GM12878 (cell line): ENCODE data around the gene MAL. TPM values are rescaled to one million over a fixed set of nuclear protein-coding genes. Genes with fewer than 3 reads are reported as not detected.
A peak's percentile ranks its signal among the peaks of the same experiment; 100 is the strongest.

ENCODE experiments used
- ATAC-seq: fragments of 200-7000 bp; cut with Tn5 transposase; 3 replicates; pipeline ENCODE4 v1.9.1; 2020; ENCODE audit warnings: mild to moderate bottlenecking, moderate library complexity
- BruUV-seq: library from RNA; stranded (reverse); fragments of 400-500 nt; replicated peaks from 2 replicates; lab custom pipeline; 2021; lab: Mats Ljungman, UMichigan
- CTCF ChIA-PET: fragments of 300-600 bp; sonication (Branson Sonifier 250); formaldehyde crosslinking; extraction: SDS; loops from one replicate; lab custom pipeline; 2021; ENCODE audit warnings: inconsistent platforms; lab: Yijun Ruan, JAX
- POLR2A ChIA-PET: fragments of 350-600 bp; formaldehyde crosslinking; extraction: SDS; loops from one replicate; lab custom pipeline; 2021; ENCODE audit warnings: inconsistent platforms; lab: Charles Lee
- RAD21 ChIA-PET: fragments of 300-600 bp; sonication (Branson Sonifier 250); formaldehyde crosslinking; loops from one replicate; lab custom pipeline; 2023; ENCODE audit warnings: antibody characterized with exemption; ENCODE audit not compliant: unreplicated experiment; lab: Charles Lee
- SMC1A ChIA-PET: fragments of 300-600 bp; sonication (Branson Sonifier 250); formaldehyde crosslinking; loops from one replicate; lab custom pipeline; 2023; ENCODE audit not compliant: unreplicated experiment, uncharacterized antibody; lab: Charles Lee
- DNase-seq: peaks from one replicate; pipeline ENCODE4 v3.0.0-alpha.2; 2011; ENCODE audit warnings: low read depth, low spot score
- FAIRE-seq: peaks from 3 replicates; lab custom pipeline; 2011; peaks lifted over from hg19 to GRCh38; lab: Jason Lieb, UNC
- H2AFZ ChIP-seq: 2 replicates; pipeline ENCODE4 v1.6.0; 2011; ENCODE audit warnings: low read depth, low read length, control low read depth; ENCODE audit not compliant: control insufficient read depth
- H3K27ac ChIP-seq: 2 replicates; pipeline ENCODE4 v1.5.1; 2011; ENCODE audit warnings: control low read depth; ENCODE audit not compliant: control insufficient read depth, insufficient read depth
- H3K27me3 ChIP-seq, 2 experiments: replicated peaks in 1 of 2; 2 replicates each; pipeline versions ENCODE4 v1.6.0 to v1.6.1; 2011; ENCODE audit warnings: low read length in 1 of 2; ENCODE audit not compliant: control insufficient read depth in 2 of 2, insufficient read depth in 2 of 2
- H3K36me3 ChIP-seq, 2 experiments: 2 replicates each; pipeline ENCODE4 v1.5.1; 2011; ENCODE audit warnings: low read length in 1 of 2; ENCODE audit not compliant: control insufficient read depth in 2 of 2, insufficient read depth in 2 of 2
- H3K4me1 ChIP-seq: 2 replicates; pipeline ENCODE4 v1.6.1; 2011; ENCODE audit warnings: mild to moderate bottlenecking, low read length, moderate library complexity, mixed read lengths; ENCODE audit not compliant: control insufficient read depth, insufficient read depth
- H3K4me2 ChIP-seq: 2 replicates; pipeline ENCODE4 v1.6.0; 2011; ENCODE audit warnings: control low read depth; ENCODE audit not compliant: control insufficient read depth, insufficient read depth
- H3K4me3 ChIP-seq: fragments of 200-600 bp; sonication (generic); 2 replicates; pipeline ENCODE4 v1.5.1; 2016
- H3K79me2 ChIP-seq: 2 replicates; pipeline ENCODE4 v1.6.0; 2011; ENCODE audit warnings: low read length; ENCODE audit not compliant: control insufficient read depth, insufficient read depth
- H3K9ac ChIP-seq: 2 replicates; pipeline ENCODE4 v1.8.0; 2011; ENCODE audit warnings: low read length, control low read depth, mixed read lengths; ENCODE audit not compliant: control insufficient read depth, insufficient read depth
- H3K9me3 ChIP-seq: replicated peaks from 3 replicates; pipeline ENCODE4 v1.5.1; 2011; ENCODE audit warnings: mild to moderate bottlenecking, low read length; ENCODE audit not compliant: control insufficient read depth, insufficient read depth
- H4K20me1 ChIP-seq: 2 replicates; pipeline ENCODE4 v1.6.0; 2011; ENCODE audit not compliant: control insufficient read depth, insufficient read depth
- BACH1 ChIP-seq: fragments of 450-650 bp; IDR thresholded peaks from 2 replicates; pipeline ENCODE4 v1.6.1; 2017; ENCODE audit warnings: mild to moderate bottlenecking, borderline replicate concordance
- BHLHE40 ChIP-seq, 2 experiments: fragments of 450-650 bp in 1 of 2; IDR thresholded peaks; 2 replicates each; pipeline ENCODE4 v1.6.1; 2011 to 2017; ENCODE audit warnings: low read depth in 2 of 2, borderline replicate concordance in 1 of 2, improper control_type of control experiment in 1 of 2, low read length in 1 of 2, mild to moderate bottlenecking in 1 of 2
- EP300 ChIP-seq, 2 experiments: fragments of 150-350 bp in 1 of 2; IDR thresholded peaks; 2 replicates each; pipeline ENCODE4 v1.6.1; 2011 to 2012; ENCODE audit warnings: low read depth in 2 of 2, low read length in 2 of 2, borderline replicate concordance in 1 of 2, improper control_type of control experiment in 1 of 2, inconsistent platforms in 1 of 2; ENCODE audit not compliant: control insufficient read depth in 1 of 2
- FOXK2 ChIP-seq: fragments of 450-650 bp; IDR thresholded peaks from 2 replicates; pipeline ENCODE4 v1.6.1; 2017; ENCODE audit warnings: mild to moderate bottlenecking, moderate library complexity
- HDGF ChIP-seq: fragments of 450-650 bp; IDR thresholded peaks from 2 replicates; pipeline ENCODE4 v1.6.1; 2016; ENCODE audit warnings: antibody characterized with exemption
- MTA3 ChIP-seq: IDR thresholded peaks from 2 replicates; pipeline ENCODE4 v1.6.1; 2012; ENCODE audit warnings: low read length, inconsistent platforms, borderline replicate concordance
- NR2F1 ChIP-seq: fragments of 450-650 bp; conservative IDR thresholded peaks from 2 replicates; pipeline ENCODE4 v1.6.1; 2017; ENCODE audit warnings: mild to moderate bottlenecking
- SMARCA5 ChIP-seq: fragments of 450-650 bp; IDR thresholded peaks from 2 replicates; pipeline ENCODE4 v1.6.1; 2017; ENCODE audit warnings: mild to moderate bottlenecking
- ZNF274 ChIP-seq: IDR thresholded peaks from one replicate; pipeline ENCODE4 v1.8.0; 2011; ENCODE audit not compliant: insufficient read length, insufficient read depth
- WGBS: methylation state at CpG from one replicate; pipeline ENCODE4 v1.1.6; 2016; ENCODE audit warnings: low lambda C conversion rate; ENCODE audit not compliant: insufficient replicate concordance, insufficient coverage; ENCODE audit errors: missing lambda C conversion rate; 5-methylcytosine and 5-hydroxymethylcytosine counted together
- in situ Hi-C: fragments of 300-500 bp; cut with MboI; formaldehyde crosslinking; loops from 9 replicates; pipeline ENCODE4 v1.14.3; 2018; ENCODE audit warnings: mixed read lengths
- intact Hi-C: fragments of 100-400 bp; cut with micrococcal nuclease; formaldehyde crosslinking; loops from one replicate; pipeline ENCODE4 v1.14.2; 2022; ENCODE audit not compliant: unreplicated experiment
- polyA plus RNA-seq, 11 experiments: library from polyadenylated mRNA; depleted of rRNA in 4 of 11; unstranded in 6 of 11; stranded (reverse) in 5 of 11; fragments of >200 nt; fragmentation: Nextera tagmentation in 4 of 11; fragmentation: Illumina TruSeq in 1 of 11; extraction: Ambion mirVana in 4 of 11; extraction: Trizol in 1 of 11; gene quantifications; 1 replicate in 1 of 11; 2 replicates in 10 of 11; pipeline versions ENCODE4 v1.2.1 to v1.2.3, GENCODE V29; 2011 to 2016; ENCODE audit warnings: inconsistent platforms in 2 of 11, missing spikeins in 2 of 11, low read depth in 1 of 11
- total RNA-seq, 4 experiments: library from RNA; depleted of rRNA in 3 of 4; stranded (reverse); fragments of >200 nt in 3 of 4; fragmentation: Illumina TruSeq in 1 of 4; extraction: Trizol in 1 of 4; gene quantifications; 2 replicates each; pipeline versions ENCODE4 v1.2.1 to v1.2.3, GENCODE V29; 2013 to 2021

Gene MAL
- total and polyA plus RNA-seq, 10 of the 15 experiments (the other 5 are each of a cell fraction or from before 2014, with no cell fraction given) = 1.3 to 4.5 (median 1.7) TPM

DNA sequence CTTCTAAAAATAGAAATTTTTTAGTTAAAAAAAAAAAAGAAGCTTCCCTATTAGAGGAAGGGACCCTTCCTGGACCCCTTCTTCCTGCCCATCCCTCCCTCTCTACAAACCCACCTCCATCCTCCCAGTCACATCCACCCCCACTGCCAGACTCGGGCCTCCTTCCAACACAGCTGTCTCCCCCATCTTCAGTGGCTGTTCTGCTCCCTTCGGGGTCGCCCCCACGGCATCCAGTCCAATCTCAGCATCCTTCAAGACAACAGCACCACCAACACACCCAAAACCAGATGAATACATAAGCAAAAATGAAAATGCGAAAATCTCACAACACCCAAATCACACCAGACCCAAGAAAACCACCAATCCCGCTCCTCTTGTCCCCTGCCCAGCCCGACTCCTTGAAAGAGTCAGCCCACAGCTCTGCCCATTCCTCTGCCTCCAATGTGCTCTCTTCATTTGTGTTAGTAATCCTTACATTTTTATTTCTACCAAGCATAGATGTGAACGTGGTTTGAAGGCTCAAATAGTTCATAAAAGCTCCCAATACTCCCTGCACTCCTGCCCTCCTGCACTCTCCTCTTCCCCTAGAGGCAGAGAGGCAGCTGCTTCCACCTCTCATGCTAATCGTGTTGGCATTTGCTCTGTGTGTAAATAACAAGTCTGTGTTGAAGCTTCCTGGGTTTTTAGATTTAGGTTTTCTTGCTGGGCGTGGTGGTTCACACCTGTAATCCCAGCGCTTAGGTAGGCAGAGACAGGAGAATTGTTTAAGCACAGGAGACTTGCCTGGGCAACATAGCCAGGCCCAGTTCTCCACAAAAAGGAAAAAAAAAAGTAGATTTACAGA is 37.0 kb downstream of the MAL start:
- H2AFZ ChIP-seq = peak overlapping the region; percentile 61
- intact Hi-C loops = no loop called here

More for the DNA sequence above, 37.0 kb downstream of the MAL start:
- 0 out of 2 replicates have a peak, but pooled peaks have one; percentile 52 for TF ChIP-seq SMARCA5
- peak; percentile 56 for TF ChIP-seq HDGF
- TF ChIP-seq EP300 (IDR thresholded peaks at IDR 0.05; ENCODE audit: borderline replicate concordance in 1 of 2, control insufficient read depth in 1 of 2, low read depth in 2 of 2, low read length in 2 of 2) = 0 out of 4 replicates have a peak, but pooled peaks of 1 of the 2 experiments have one; percentile 9
- TF ChIP-seq MTA3 = 0 out of 2 replicates have a peak, but pooled peaks have one; percentile 20
- no peak for TF ChIP-seq FOXK2
- no peak for TF ChIP-seq ZNF274
- TF ChIP-seq NR2F1 = no peak
- no peak for TF ChIP-seq BACH1
- no peak for TF ChIP-seq BHLHE40 (IDR thresholded peaks at IDR 0.05; ENCODE audit: borderline replicate concordance in 1 of 2, low read depth in 2 of 2, low read length in 1 of 2)
- in situ Hi-C loops = no loop called here
- peak; percentile 13 for FAIRE-seq
- ATAC-seq = peak; percentile 59
- H3K36me3 ChIP-seq = no peaks in the 10 kb centered on the region
- 50% methylated on average over 11 of the region's 11 CpGs for WGBS
- CTCF ChIA-PET = interaction anchor here (0.9 to 9.1 kb wide), 11 partner anchors 9 to 144 kb away, joined by 3 to 154 read pairs (median 6); no protein-coding TSS in a partner anchor
- RAD21 ChIA-PET = interaction anchor here (1.2 to 3.1 kb wide), 8 partner anchors 8 to 39 kb away, joined by 5 to 40 read pairs (median 6); no protein-coding TSS in a partner anchor
- TSS peak; percentile 71 for BruUV-seq
- H3K4me1 ChIP-seq = peaks cover 27% of the 10 kb centered on the region
- peak overlapping the region; percentile 48; the same call in 1 of the 2 replicates for H3K9ac ChIP-seq
- H3K4me3 ChIP-seq = no peak overlapping the region
- no peaks in the 10 kb centered on the region for H3K9me3 ChIP-seq
- H3K4me2 ChIP-seq = peak overlapping the region; percentile 62
- DNase-seq = no peak
- SMC1A ChIA-PET = interaction anchor here (0.8 to 4.5 kb wide), 9 partner anchors 9 to 54 kb away, joined by 3 to 44 read pairs (median 18); no protein-coding TSS in a partner anchor
- H3K27me3 ChIP-seq = no peaks in the 10 kb centered on the region
- peak overlapping the region; percentile 84 for H3K27ac ChIP-seq
- no peaks in the 10 kb centered on the region for H4K20me1 ChIP-seq
- H3K79me2 ChIP-seq = no peaks in the 10 kb centered on the region
- POLR2A ChIA-PET = interaction anchor here (0.7 to 3.6 kb wide), 9 partner anchors 8 to 189 kb away, joined by 3 to 20 read pairs (median 5); no protein-coding TSS in a partner anchor
